HG02870 (cell line): Measurements from ENCODE around the gene BRINP1.

Experiments
- ATAC-seq: cut with Tn5 transposase; IDR thresholded peaks from one replicate; pipeline ENCODE4 v1.9.1; 2021; ENCODE audit warnings: mild to moderate bottlenecking, moderate library complexity; ENCODE audit not compliant: unreplicated experiment

BRINP1 gene

GRCh38 chr9:119349351-119349825 is 19.8 kb downstream of the BRINP1 start:
- no peak for ATAC-seq

GRCh38 chr9:119343059-119343990 is 25.9 kb downstream of the BRINP1 start:
- ATAC-seq, result no peak

GRCh38 chr9:119339056-119339455 is 30.2 kb downstream of the BRINP1 start:
- ATAC-seq, result no peak

GRCh38 chr9:119337573-119337972 is 31.7 kb downstream of the BRINP1 start:
- no peak for ATAC-seq

- ATAC-seq, result no peak
These were observed 34.5 kb downstream of the BRINP1 start for GRCh38 chr9:119334745-119335144.

GRCh38 chr9:119333507-119334229 is 35.6 kb downstream of the BRINP1 start:
- no peak for ATAC-seq

DNA sequence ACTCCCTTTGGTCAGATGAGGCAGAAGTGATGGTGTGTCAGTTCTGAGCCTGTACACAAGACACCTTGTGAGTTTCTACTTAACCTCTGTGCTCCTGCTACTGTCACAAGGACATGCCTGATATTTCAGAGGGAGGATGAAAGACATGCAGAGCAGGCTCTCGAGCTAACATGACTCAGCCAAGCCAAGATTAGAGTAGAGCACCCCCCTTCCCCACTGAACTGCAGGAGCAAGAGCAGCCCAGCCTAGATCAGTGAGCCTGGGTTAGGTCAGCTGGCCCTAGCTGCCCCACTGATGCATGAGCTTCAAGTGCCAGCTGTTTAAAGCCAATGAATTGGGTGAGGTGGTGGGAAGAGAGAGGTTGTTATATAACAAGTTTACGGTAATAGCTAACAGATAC is 36.7 kb downstream of the BRINP1 start:
- no peak for ATAC-seq

- ATAC-seq, result no peak
These were observed 47.1 kb downstream of the BRINP1 start for GRCh38 chr9:119322184-119322583.

GRCh38 chr9:119318371-119318770 is 50.9 kb downstream of the BRINP1 start:
- ATAC-seq, result no peak

- no peak for ATAC-seq
These were observed 55.4 kb downstream of the BRINP1 start for GRCh38 chr9:119313846-119314245.

GRCh38 chr9:119310741-119311140 is 58.5 kb downstream of the BRINP1 start:
- ATAC-seq, result no peak

DNA sequence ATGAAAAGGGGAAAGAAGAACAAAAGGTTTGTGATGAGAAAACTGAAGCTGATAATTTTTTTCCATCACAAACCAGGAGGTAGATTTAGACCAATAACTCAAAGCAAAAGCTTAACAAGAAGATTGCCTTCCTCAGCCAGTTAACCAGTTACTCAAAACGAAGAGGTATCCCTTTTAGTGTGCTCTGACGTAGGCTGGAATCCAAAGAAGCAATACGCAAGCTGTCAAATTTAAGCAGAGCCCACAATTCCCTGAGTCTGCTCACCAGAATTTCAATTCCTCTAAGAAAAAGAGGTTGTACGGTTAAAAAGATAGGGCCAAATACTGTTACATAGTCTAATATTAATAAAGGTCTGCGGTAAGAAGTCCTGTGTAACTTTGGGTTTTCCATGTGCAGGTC is 61.8 kb downstream of the BRINP1 start:
- ATAC-seq, result no peak

DNA sequence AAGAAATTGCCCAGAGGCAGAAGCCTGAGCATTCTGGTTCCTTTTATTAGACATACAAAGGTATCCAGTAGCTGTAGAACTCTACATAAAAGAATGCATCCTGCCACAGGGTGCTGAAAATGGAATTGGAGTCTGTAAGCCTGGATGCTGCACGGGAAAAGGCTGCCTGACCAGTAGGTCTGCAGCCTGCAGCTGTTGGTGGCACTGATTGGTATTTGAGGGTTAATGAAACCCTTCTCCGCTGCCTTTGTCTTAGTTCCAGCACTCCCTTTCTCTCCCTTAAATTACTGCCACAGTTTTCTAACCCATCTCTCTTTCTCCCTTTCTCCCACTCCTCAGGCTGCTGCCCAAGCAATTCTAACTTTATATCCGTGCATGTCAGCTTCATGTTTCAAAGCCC is 64.7 kb downstream of the BRINP1 start:
- ATAC-seq, result no peak

DNA sequence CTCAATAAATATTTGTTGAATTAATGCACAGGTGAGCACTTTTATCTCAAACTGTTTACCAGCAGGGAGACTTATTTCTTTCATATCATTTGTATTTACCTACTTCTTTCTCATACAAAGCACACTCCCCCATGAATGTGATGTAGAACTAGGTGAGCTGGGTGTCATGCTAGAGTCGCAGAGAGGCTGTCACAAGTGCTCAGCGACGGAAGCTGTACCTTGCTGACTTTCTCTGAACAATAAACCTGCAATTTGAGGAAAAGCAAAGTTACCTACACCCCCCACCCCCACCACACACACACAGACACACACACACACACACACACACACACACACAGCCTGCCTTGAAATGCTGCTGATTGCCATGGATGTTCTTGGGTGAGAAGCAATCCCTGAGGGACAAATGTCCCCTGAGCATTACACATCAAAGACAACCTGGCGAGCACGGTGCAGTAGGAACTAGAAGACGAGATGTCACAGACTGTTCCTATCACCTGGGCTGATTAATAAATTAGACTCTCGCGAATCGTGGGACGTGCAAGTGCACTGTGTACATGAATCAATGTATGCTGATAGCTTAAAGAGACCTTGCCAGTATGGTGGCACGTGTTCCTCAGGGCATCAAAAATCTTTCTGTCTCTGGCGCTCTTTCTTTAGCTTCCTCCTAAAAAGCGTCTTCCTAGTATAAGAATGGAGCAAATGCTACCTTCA is 66.1 kb downstream of the BRINP1 start:
- no peak for ATAC-seq

- ATAC-seq, result peak; percentile 91
These were observed 71.0 kb downstream of the BRINP1 start for GRCh38 chr9:119298076-119298853.

- no peak for ATAC-seq
These were observed 77.7 kb downstream of the BRINP1 start for GRCh38 chr9:119291554-119291953.

GRCh38 chr9:119289740-119290433 is 79.3 kb downstream of the BRINP1 start:
- peak; percentile 87 for ATAC-seq

- ATAC-seq, result no peak
These were observed 84.5 kb downstream of the BRINP1 start for GRCh38 chr9:119284587-119285337.

DNA sequence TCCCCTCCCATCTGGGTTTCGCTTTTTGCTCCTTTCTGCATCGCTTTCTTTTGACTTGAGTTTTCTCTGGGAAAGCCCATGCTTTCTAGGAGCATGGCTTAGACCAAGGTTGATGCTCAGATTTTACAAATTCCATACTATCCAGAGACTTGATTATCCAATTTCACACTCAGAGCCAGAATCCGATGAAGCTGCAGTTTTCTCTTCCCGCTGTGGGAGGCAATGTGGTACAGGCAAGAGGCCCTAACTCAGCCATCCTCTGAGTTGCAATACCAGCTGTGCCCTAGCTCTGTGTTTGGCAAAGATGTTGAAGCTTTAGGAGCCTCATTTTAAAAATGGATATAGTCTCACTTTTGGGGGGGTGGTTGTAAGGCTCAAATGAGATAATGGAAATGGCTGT is 85.1 kb downstream of the BRINP1 start:
- ATAC-seq, result no peak
